OCI-M1 (cell line): ENCODE data around the gene ARID1B.

Experiments used
- DNase-seq: peaks from one replicate; lab custom pipeline; 2025; lab: John Stamatoyannopoulos, UW

Gene ARID1B

GRCh38 chr6:157213907-157214565 is 436.9 kb downstream of the ARID1B start:
- DNase-seq: no peak

GRCh38 chr6:157215717-157216116 is 438.5 kb downstream of the ARID1B start:
- no peak for DNase-seq

GRCh38 chr6:157216570-157216969 is 439.4 kb downstream of the ARID1B start:
- no peak for DNase-seq

GRCh38 chr6:157217198-157217893 is 440.2 kb downstream of the ARID1B start:
- DNase-seq: no peak

DNA sequence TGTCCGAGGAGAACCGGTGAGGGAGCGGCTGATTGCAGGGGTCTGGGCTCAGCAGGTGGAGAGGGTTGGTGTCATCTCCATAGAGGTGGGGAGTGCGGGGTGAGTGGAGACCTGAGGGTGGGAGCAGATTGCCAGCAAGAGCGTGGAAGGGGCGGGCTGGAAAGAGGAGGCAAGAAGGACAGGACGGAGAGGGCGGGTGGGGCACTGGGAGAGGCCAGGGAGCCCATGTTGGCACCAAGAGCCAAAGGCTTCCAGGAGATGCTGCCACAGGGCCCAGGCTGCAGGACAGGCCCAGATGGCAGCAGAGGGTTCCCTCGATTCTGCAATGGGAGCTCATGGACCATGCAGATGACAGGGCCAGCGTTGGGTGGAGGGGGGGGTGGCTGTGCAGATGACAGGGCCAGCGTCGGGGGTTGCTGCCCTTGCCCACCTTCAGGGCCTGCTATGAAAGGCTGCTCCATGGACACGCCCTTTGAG is 440.8 kb downstream of the ARID1B start:
- no peak for DNase-seq

GRCh38 chr6:157218371-157219198 is 441.4 kb downstream of the ARID1B start:
- DNase-seq: no peak

GRCh38 chr6:157219201-157220200 is 442.3 kb downstream of the ARID1B start:
- no peak for DNase-seq

GRCh38 chr6:157220485-157220884 is 443.3 kb downstream of the ARID1B start:
- DNase-seq: no peak

DNA sequence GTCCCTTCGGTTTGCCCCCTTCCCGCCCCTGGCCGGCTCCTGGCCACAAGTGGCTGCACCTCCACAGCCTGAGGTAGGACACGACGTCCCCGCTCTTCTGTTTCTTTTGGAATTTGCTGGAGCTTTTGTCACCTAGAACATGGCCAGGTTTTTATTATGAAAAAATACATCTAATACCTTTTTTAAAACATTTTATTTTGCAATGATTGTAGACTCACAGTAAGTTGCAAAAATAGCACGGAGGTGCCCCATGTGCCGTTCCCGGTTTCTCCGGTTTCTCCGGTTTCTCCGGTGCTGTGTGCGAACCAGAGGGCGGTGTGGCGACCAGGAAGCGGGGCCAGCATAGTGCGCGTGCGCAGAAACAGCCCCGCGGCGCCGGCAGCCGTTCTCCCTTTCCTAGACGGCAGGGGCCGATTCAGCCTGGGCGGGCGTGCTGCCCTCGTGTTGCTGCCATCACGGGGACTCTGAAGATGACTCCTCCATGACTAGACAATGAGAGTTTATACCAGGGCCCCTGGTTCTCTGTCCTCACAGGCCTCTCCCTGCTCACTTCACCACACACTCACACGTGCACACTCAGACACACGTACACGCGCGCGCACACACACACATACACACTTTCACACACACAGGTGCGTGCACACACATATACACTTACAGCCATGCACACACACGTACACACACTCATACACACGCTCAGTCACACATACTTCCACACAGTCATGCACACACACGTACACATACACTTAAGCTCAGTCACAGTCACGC is 444.1 kb downstream of the ARID1B start:
- DNase-seq: peak; percentile 86

DNA sequence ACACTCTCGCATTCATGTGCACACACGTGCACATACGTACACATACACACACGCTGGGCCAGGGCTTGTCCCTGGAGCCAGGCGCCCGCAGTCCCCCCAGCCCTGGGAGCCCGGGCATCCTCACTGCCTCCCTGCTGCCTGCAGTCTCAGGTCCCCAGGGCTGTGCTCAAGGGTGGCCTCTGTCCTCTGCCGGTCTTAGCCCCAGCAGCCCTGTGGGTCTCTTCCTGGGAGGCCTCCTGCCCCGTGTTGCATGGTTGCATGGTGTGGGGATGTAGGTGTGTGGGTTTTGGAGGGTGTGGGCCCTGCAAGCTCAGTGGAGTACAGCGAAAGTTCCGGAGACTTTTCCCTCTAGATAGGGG is 444.6 kb downstream of the ARID1B start:
- DNase-seq: no peak

- no peak for DNase-seq
Observed at GRCh38 chr6:157222201-157222981, 445.2 kb downstream of the ARID1B start.

GRCh38 chr6:157223021-157223430 is 445.8 kb downstream of the ARID1B start:
- no peak for DNase-seq

DNA sequence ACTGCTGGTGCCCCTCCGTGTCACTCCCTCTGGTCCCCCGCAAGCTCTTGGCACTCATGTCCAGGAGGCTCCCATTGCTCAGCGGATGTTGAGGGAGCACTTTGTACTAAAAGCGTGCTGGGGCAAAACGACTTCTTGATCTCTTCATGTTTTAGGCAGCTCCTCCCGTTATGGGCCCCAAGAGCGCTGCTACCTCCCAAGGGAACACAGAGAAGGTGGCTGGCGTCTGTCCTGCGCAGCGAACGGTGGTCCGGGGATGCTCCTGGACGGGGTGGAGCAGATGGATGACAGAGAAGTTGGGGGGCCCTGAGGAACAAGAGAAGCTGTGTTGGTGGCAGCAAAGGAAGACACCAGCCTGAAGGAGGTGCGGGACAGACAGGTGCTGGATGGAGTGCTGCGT is 446.3 kb downstream of the ARID1B start:
- DNase-seq: no peak

GRCh38 chr6:157224178-157224950 is 447.2 kb downstream of the ARID1B start:
- DNase-seq: no peak

GRCh38 chr6:157224951-157225574 is 447.9 kb downstream of the ARID1B start:
- DNase-seq: no peak

DNA sequence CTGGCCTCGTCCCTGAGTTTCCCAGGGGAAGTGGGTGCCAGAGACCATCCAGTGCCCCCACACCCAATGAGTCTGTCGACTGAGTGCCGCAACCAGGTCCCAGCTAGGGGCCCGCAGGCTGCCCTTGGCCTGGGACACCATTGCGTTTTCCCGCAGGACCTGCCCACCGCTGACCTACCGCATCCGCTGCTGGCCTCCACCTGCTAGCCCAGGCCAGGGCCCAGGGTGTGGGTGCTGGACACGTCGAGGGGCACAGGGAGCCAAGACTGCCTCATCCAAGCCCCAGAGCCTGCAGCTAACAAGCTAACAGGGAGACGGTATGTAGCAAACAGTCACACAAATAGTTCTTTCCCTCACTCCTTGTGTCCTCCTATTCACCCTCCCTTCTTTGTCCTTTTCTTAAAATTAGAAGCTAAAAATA is 448.4 kb downstream of the ARID1B start:
- DNase-seq: no peak

GRCh38 chr6:157226026-157226625 is 448.9 kb downstream of the ARID1B start:
- DNase-seq: no peak

GRCh38 chr6:157226761-157227160 is 449.6 kb downstream of the ARID1B start:
- peak; percentile 82 for DNase-seq
